CD14-positive monocyte (primary cell): ENCODE results near the gene VASH1. TPM values are rescaled to one million over a fixed set of nuclear protein-coding genes. Genes with fewer than 3 reads are reported as not detected.

Experiments used
- DNase-seq, 3 donors: peaks; one replicate each; pipeline ENCODE4 v3.0.0-alpha.2; 2011 to 2022
- H2AFZ ChIP-seq: 2 replicates; pipeline ENCODE4 v1.6.0; 2012; ENCODE audit warnings: mild to moderate bottlenecking, low read depth, low read length, inconsistent platforms; ENCODE audit not compliant: insufficient read depth, poor library complexity, severe bottlenecking
- H3K27ac ChIP-seq, 2 donors: 1 replicate in 1 of 2; 2 replicates in 1 of 2; pipeline ENCODE4 v1.5.1; 2012 to 2013; ENCODE audit warnings: low read length in 2 of 2, control low read depth in 1 of 2, inconsistent platforms in 1 of 2, low read depth in 1 of 2, mild to moderate bottlenecking in 1 of 2
- H3K27me3 ChIP-seq, 2 donors: one replicate each; pipeline versions ENCODE4 v1.6.0 to v1.6.1; 2011 to 2013; ENCODE audit warnings: low read length in 2 of 2; ENCODE audit not compliant: control insufficient read depth in 2 of 2, insufficient read depth in 2 of 2
- H3K36me3 ChIP-seq, 2 donors: replicated peaks in 1 of 2; 1 replicate in 1 of 2; 2 replicates in 1 of 2; pipeline versions ENCODE4 v1.5.1 to v1.6.1; 2012 to 2013; ENCODE audit warnings: low read length in 2 of 2, control low read depth in 1 of 2, inconsistent platforms in 1 of 2, mild to moderate bottlenecking in 1 of 2; ENCODE audit not compliant: insufficient read depth in 2 of 2, control insufficient read depth in 1 of 2
- H3K4me1 ChIP-seq, 2 donors: 1 replicate in 1 of 2; 2 replicates in 1 of 2; pipeline versions ENCODE4 v1.5.1 to v1.6.1; 2012 to 2013; ENCODE audit warnings: low read length in 2 of 2, control low read depth in 1 of 2, inconsistent platforms in 1 of 2, mild to moderate bottlenecking in 1 of 2, moderate library complexity in 1 of 2; ENCODE audit not compliant: insufficient read depth in 2 of 2, control insufficient read depth in 1 of 2
- H3K4me2 ChIP-seq: replicated peaks from 2 replicates; pipeline ENCODE3; 2012; ENCODE audit warnings: low read length, moderate library complexity, mild to moderate bottlenecking; ENCODE audit not compliant: poor library complexity, severe bottlenecking; ENCODE audit errors: extremely low read depth
- H3K4me3 ChIP-seq, 3 experiments: fragments of 200-600 bp in 1 of 3; sonication (generic) in 1 of 3; replicated peaks in 1 of 3; 1 replicate in 2 of 3; 2 replicates in 1 of 3; pipeline ENCODE4 v1.5.1; 2011 to 2013; ENCODE audit warnings: low read length in 3 of 3, mild to moderate bottlenecking in 3 of 3, control low read depth in 2 of 3, low read depth in 2 of 3, inconsistent platforms in 1 of 3, moderate library complexity in 1 of 3
- H3K79me2 ChIP-seq: 2 replicates; pipeline ENCODE4 v1.6.0; 2012; ENCODE audit warnings: mild to moderate bottlenecking, control low read depth, inconsistent platforms, low read length, moderate library complexity; ENCODE audit not compliant: insufficient read depth
- H3K9ac ChIP-seq: 2 replicates; pipeline ENCODE4 v1.6.0; 2017; ENCODE audit warnings: low read length, mild to moderate bottlenecking; ENCODE audit not compliant: insufficient read depth, poor library complexity, severe bottlenecking
- H3K9me3 ChIP-seq, 2 donors: replicated peaks in 1 of 2; 1 replicate in 1 of 2; 2 replicates in 1 of 2; pipeline versions ENCODE4 v1.5.1 to v1.6.1; 2012 to 2013; ENCODE audit warnings: low read length in 2 of 2, control low read depth in 1 of 2; ENCODE audit not compliant: control insufficient read depth in 1 of 2, insufficient read depth in 1 of 2
- H4K20me1 ChIP-seq: 2 replicates; pipeline ENCODE4 v1.6.0; 2012; ENCODE audit warnings: mild to moderate bottlenecking, low read length, control low read depth, moderate library complexity; ENCODE audit not compliant: insufficient read depth
- H3K27ac Mint-ChIP-seq, 7 donors: one replicate each; pipeline ENCODE4 v1.8.0; 2020; ENCODE audit warnings: mild to moderate bottlenecking in 7 of 7, mixed read lengths in 7 of 7, moderate library complexity in 6 of 7, inconsistent platforms in 2 of 7
- H3K27me3 Mint-ChIP-seq, 3 donors: one replicate each; pipeline ENCODE4 v1.8.0; 2021 to 2022; ENCODE audit warnings: low read depth in 3 of 3, mild to moderate bottlenecking in 3 of 3, mixed read lengths in 3 of 3, moderate library complexity in 3 of 3, inconsistent platforms in 1 of 3
- H3K36me3 Mint-ChIP-seq, 2 donors: one replicate each; pipeline ENCODE4 v1.8.0; 2020; ENCODE audit warnings: mixed read lengths in 2 of 2, inconsistent platforms in 1 of 2, mild to moderate bottlenecking in 1 of 2
- H3K4me1 Mint-ChIP-seq: one replicate; pipeline ENCODE4 v1.8.0; 2020; ENCODE audit warnings: mild to moderate bottlenecking, mixed read lengths
- H3K4me3 Mint-ChIP-seq, 2 donors: one replicate each; pipeline ENCODE4 v1.8.0; 2020; ENCODE audit warnings: mild to moderate bottlenecking in 2 of 2, mixed read lengths in 2 of 2, moderate library complexity in 1 of 2
- H3K9me3 Mint-ChIP-seq, 7 donors: one replicate each; pipeline ENCODE4 v1.8.0; 2020 to 2022; ENCODE audit warnings: mixed read lengths in 7 of 7, mild to moderate bottlenecking in 6 of 7, moderate library complexity in 6 of 7, inconsistent platforms in 2 of 7
- WGBS: methylation state at CpG from one replicate; pipeline ENCODE4 v1.1.5; 2013; ENCODE audit warnings: missing lambda C conversion rate; ENCODE audit not compliant: insufficient coverage; 5-methylcytosine and 5-hydroxymethylcytosine counted together
- intact Hi-C, 2 donors: fragments of 100-400 bp; cut with micrococcal nuclease; formaldehyde crosslinking; loops; one replicate each; pipeline versions ENCODE4 v1.15.0 to v1.15.1; 2023
- polyA plus RNA-seq, 3 donors: library from polyadenylated mRNA; depleted of rRNA in 1 of 3; unstranded in 2 of 3; stranded (reverse) in 1 of 3; fragments of 300-500 nt in 2 of 3; fragments of >200 nt in 1 of 3; fragmentation: Illumina TruSeq in 2 of 3; gene quantifications; 1 replicate in 2 of 3; 2 replicates in 1 of 3; pipeline ENCODE4 v1.2.3, GENCODE V29; 2012 to 2021
- TF ChIP-seq, protein P1 (sequence below): fragments of 200-600 bp; IDR thresholded peaks from one replicate; pipeline ENCODE4 v1.8.0; 2022; ENCODE audit warnings: antibody characterized with exemption, mild to moderate bottlenecking

Gene VASH1
- polyA plus RNA-seq, 3 donors = 2.5 to 10.5 (median 3.3) TPM

DNA sequence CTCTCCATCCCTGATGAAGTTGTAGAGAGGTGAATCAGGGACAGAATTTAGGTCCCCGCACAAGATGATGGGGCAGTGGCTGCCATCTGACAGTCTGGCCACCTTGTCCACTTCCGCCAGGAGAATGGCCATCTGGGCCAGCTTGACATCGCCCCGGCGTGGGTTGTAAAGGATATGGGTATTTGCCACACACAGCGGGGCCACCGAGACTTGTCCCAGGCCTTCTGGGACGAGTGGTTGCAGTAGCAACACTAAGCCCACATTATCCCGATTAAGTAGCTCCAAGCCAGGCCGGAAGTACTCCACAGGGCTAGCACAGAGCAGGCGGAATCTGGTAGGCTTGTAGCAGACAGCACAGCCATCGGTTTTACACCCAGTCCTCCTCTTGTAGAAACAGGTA lies 45.2 kb downstream of the VASH1 start:
- intact Hi-C loops = no loop called here
- no peak for DNase-seq
- TF ChIP-seq, protein P1, sequence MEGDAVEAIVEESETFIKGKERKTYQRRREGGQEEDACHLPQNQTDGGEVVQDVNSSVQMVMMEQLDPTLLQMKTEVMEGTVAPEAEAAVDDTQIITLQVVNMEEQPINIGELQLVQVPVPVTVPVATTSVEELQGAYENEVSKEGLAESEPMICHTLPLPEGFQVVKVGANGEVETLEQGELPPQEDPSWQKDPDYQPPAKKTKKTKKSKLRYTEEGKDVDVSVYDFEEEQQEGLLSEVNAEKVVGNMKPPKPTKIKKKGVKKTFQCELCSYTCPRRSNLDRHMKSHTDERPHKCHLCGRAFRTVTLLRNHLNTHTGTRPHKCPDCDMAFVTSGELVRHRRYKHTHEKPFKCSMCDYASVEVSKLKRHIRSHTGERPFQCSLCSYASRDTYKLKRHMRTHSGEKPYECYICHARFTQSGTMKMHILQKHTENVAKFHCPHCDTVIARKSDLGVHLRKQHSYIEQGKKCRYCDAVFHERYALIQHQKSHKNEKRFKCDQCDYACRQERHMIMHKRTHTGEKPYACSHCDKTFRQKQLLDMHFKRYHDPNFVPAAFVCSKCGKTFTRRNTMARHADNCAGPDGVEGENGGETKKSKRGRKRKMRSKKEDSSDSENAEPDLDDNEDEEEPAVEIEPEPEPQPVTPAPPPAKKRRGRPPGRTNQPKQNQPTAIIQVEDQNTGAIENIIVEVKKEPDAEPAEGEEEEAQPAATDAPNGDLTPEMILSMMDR = no peak
- H3K9me3 Mint-ChIP-seq = no peaks in the 10 kb centered on the region
- H3K27ac ChIP-seq = no peak overlapping the region
- H3K4me3 ChIP-seq = no peak overlapping the region
- peaks cover 11% of the 10 kb centered on the region for H3K4me1 Mint-ChIP-seq
- no peak overlapping the region for H2AFZ ChIP-seq
- H3K4me2 ChIP-seq = no peak overlapping the region
- H3K27me3 Mint-ChIP-seq = peaks cover 0 to 4% (median 0%) of the 10 kb centered on the region in 3 donors
- peaks cover 71 to 76% of the 10 kb centered on the region in 2 donors for H3K36me3 Mint-ChIP-seq
- H3K4me1 ChIP-seq = peaks cover 10% of the 10 kb centered on the region in 2 donors
- H3K36me3 ChIP-seq = peaks cover 64 to 77% of the 10 kb centered on the region in 2 donors
- no peak overlapping the region for H3K4me3 Mint-ChIP-seq
- no peaks in the 10 kb centered on the region for H3K27me3 ChIP-seq
- H3K9me3 ChIP-seq = no peaks in the 10 kb centered on the region
- 100% methylated on average over 11 of the region's 12 CpGs for WGBS
- no peaks in the 10 kb centered on the region for H3K79me2 ChIP-seq
- peak overlapping the region in 1 of 7 donors; percentile 68 for H3K27ac Mint-ChIP-seq
- H3K9ac ChIP-seq = no peak overlapping the region
- H4K20me1 ChIP-seq = no peaks in the 10 kb centered on the region

DNA sequence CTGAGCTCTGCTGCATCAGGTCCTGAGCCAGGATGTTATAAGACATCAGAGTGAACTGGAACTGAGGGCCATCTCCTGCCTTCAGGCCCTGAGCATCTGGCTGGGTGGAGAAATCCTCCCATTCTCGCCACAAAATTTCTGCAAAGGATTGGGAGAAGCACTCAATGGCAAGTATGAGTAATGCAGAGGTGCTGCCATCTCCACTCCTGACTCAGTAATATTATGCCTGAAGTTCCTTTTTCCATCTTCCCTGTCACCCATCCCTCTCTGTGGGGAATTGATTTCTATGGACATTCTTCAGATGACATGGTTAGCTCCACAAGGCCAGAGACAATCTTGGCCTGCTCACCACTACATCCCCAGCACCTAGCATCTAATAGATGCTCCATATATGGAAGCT lies 46.7 kb downstream of the VASH1 start:
- peaks cover 58 to 62% of the 10 kb centered on the region in 2 donors for H3K36me3 Mint-ChIP-seq
- H3K4me2 ChIP-seq = no peak overlapping the region
- H4K20me1 ChIP-seq = no peaks in the 10 kb centered on the region
- no peak overlapping the region for H3K9ac ChIP-seq
- peaks cover 0 to 4% (median 0%) of the 10 kb centered on the region in 3 donors for H3K27me3 Mint-ChIP-seq
- H2AFZ ChIP-seq = no peak overlapping the region
- H3K27me3 ChIP-seq = no peaks in the 10 kb centered on the region
- H3K4me3 Mint-ChIP-seq = no peak overlapping the region
- DNase-seq = no peak
- no peaks in the 10 kb centered on the region for H3K9me3 Mint-ChIP-seq
- H3K36me3 ChIP-seq = peaks cover 49 to 63% of the 10 kb centered on the region in 2 donors
- WGBS = no CpG with 5 or more reads among the region's 1 CpG
- no peaks in the 10 kb centered on the region for H3K79me2 ChIP-seq
- peaks cover 18% of the 10 kb centered on the region for H3K4me1 Mint-ChIP-seq
- no peak overlapping the region for H3K4me3 ChIP-seq
- H3K27ac ChIP-seq = no peak overlapping the region
- peak overlapping the region in 1 of 7 donors; percentile 63 for H3K27ac Mint-ChIP-seq
- TF ChIP-seq, protein P1 = no peak
- no peaks in the 10 kb centered on the region for H3K9me3 ChIP-seq
- peaks cover 22 to 24% of the 10 kb centered on the region in 2 donors for H3K4me1 ChIP-seq
- intact Hi-C loops = no loop called here
